ENCODE data around the gene METTL9.

DNA sequence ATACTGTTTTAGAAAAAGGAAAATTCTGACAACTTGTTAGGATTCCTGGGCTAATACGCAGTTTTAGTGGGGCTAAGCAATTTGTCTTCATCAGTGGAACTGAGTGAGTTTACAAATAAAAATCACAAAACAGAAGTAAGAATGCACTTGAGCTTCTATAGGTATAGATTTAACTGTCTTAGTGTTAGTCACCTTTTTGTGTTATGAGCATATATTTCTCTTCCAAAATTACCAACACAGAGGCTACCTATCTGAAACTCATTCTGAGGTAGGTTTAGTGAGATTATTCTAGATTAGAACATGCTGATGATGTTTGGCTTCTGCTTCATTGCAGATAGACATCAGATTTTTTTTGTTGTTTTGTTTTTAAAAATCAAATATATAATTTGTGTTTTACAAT is 23.2 kb downstream of the METTL9 start:
- no peak for TF ChIP-seq EP300 (IDR thresholded peaks at IDR 0.05)
- TF ChIP-seq, protein P1, sequence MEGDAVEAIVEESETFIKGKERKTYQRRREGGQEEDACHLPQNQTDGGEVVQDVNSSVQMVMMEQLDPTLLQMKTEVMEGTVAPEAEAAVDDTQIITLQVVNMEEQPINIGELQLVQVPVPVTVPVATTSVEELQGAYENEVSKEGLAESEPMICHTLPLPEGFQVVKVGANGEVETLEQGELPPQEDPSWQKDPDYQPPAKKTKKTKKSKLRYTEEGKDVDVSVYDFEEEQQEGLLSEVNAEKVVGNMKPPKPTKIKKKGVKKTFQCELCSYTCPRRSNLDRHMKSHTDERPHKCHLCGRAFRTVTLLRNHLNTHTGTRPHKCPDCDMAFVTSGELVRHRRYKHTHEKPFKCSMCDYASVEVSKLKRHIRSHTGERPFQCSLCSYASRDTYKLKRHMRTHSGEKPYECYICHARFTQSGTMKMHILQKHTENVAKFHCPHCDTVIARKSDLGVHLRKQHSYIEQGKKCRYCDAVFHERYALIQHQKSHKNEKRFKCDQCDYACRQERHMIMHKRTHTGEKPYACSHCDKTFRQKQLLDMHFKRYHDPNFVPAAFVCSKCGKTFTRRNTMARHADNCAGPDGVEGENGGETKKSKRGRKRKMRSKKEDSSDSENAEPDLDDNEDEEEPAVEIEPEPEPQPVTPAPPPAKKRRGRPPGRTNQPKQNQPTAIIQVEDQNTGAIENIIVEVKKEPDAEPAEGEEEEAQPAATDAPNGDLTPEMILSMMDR (IDR thresholded peaks at IDR 0.05), result no peak
- TF ChIP-seq POLR2A (IDR thresholded peaks at IDR 0.05), result no peak

All from tibial nerve (tissue), 4 donors.